IMR-90 (cell line): ENCODE results near the gene KRTAP10-5. TPM values are rescaled to one million over a fixed set of nuclear protein-coding genes. Genes with fewer than 3 reads are reported as not detected.

Source experiments
- ATAC-seq: fragments of 200-7000 bp; cut with Tn5 transposase; 2 replicates; pipeline ENCODE4 v1.9.1; 2020; ENCODE audit warnings: low read depth, mild to moderate bottlenecking, moderate library complexity
- BruUV-seq: library from RNA; stranded (reverse); fragments of 400-500 nt; replicated peaks from 2 replicates; lab custom pipeline; 2021; lab: Mats Ljungman, UMichigan
- CTCF ChIA-PET: fragments of 300-600 bp; formaldehyde crosslinking; extraction: SDS; loops from one replicate; lab custom pipeline; 2021; ENCODE audit warnings: antibody characterized with exemption; lab: Yijun Ruan, JAX
- POLR2A ChIA-PET: fragments of 300-600 bp; sonication (Branson Sonifier 250); formaldehyde crosslinking; loops from one replicate; lab custom pipeline; 2022; ENCODE audit warnings: antibody characterized with exemption; ENCODE audit not compliant: unreplicated experiment; lab: Charles Lee
- DNase-seq: peaks from one replicate; pipeline ENCODE4 v3.0.0; 2013
- H2AFZ ChIP-seq: replicated peaks from 2 replicates; pipeline ENCODE3; 2013; ENCODE audit warnings: low read length, mild to moderate bottlenecking; ENCODE audit not compliant: poor library complexity
- H2AK5ac ChIP-seq: 2 replicates; pipeline ENCODE4 v1.6.1; 2013; ENCODE audit warnings: low read depth, low read length, inconsistent platforms
- H2AK9ac ChIP-seq: replicated peaks from 2 replicates; pipeline ENCODE3; 2013; ENCODE audit warnings: mild to moderate bottlenecking, low read depth, low read length, moderate library complexity; ENCODE audit not compliant: poor library complexity
- H2BK120ac ChIP-seq: 2 replicates; pipeline ENCODE4 v1.6.1; 2013; ENCODE audit warnings: low read depth, low read length, inconsistent platforms
- H2BK15ac ChIP-seq: 3 replicates; pipeline ENCODE4 v1.6.1; 2013; ENCODE audit warnings: low read depth, low read length, inconsistent platforms
- H2BK20ac ChIP-seq: 2 replicates; pipeline ENCODE4 v1.6.1; 2013; ENCODE audit warnings: low read depth, mild to moderate bottlenecking, inconsistent platforms, low read length, moderate library complexity
- H2BK5ac ChIP-seq: 2 replicates; pipeline ENCODE4 v1.6.1; 2013; ENCODE audit warnings: mild to moderate bottlenecking, low read depth, low read length, inconsistent platforms; ENCODE audit not compliant: poor library complexity, severe bottlenecking
- H3K14ac ChIP-seq: replicated peaks from 2 replicates; pipeline ENCODE4 v1.6.1; 2013; ENCODE audit warnings: low read depth, low read length, inconsistent platforms
- H3K18ac ChIP-seq: 2 replicates; pipeline ENCODE4 v1.6.1; 2013; ENCODE audit warnings: low read depth, low read length, control low read depth
- H3K23ac ChIP-seq: 2 replicates; pipeline ENCODE4 v1.6.1; 2013; ENCODE audit warnings: low read depth, low read length, inconsistent platforms
- H3K27ac ChIP-seq: 2 replicates; pipeline ENCODE4 v1.5.1; 2013; ENCODE audit warnings: mild to moderate bottlenecking, control low read depth, low read length; ENCODE audit not compliant: insufficient read depth
- H3K27me3 ChIP-seq: 2 replicates; pipeline ENCODE4 v1.6.1; 2013; ENCODE audit warnings: low read length; ENCODE audit not compliant: control insufficient read depth, insufficient read depth
- H3K36me3 ChIP-seq: 2 replicates; pipeline ENCODE4 v1.6.1; 2013; ENCODE audit warnings: low read length, mixed read lengths; ENCODE audit not compliant: control insufficient read depth, insufficient read depth
- H3K4ac ChIP-seq: 2 replicates; pipeline ENCODE4 v1.6.1; 2013; ENCODE audit warnings: low read depth, low read length, inconsistent platforms
- H3K4me1 ChIP-seq: 2 replicates; pipeline ENCODE4 v1.6.1; 2013; ENCODE audit warnings: low read length, mixed read lengths; ENCODE audit not compliant: control insufficient read depth, insufficient read depth
- H3K4me2 ChIP-seq: 2 replicates; pipeline ENCODE4 v1.6.1; 2013; ENCODE audit warnings: low read depth, mild to moderate bottlenecking, control low read depth, low read length, moderate library complexity
- H3K4me3 ChIP-seq: 2 replicates; pipeline ENCODE4 v1.5.1; 2013; ENCODE audit warnings: low read depth, mild to moderate bottlenecking, control low read depth, low read length, moderate library complexity; ENCODE audit not compliant: insufficient read depth
- H3K56ac ChIP-seq: 2 replicates; pipeline ENCODE4 v1.6.1; 2013; ENCODE audit warnings: low read length, inconsistent platforms; ENCODE audit not compliant: insufficient read depth; ENCODE audit errors: extremely low read depth
- H3K79me1 ChIP-seq, 2 experiments: 2 replicates each; pipeline ENCODE4 v1.6.1; 2013; ENCODE audit warnings: low read length in 2 of 2, inconsistent platforms in 1 of 2, low read depth in 1 of 2
- H3K9ac ChIP-seq: 2 replicates; pipeline ENCODE4 v1.6.1; 2013; ENCODE audit warnings: low read depth, low read length, control low read depth
- H3K9me1 ChIP-seq: 2 replicates; pipeline ENCODE4 v1.6.1; 2013; ENCODE audit warnings: low read length, inconsistent platforms; ENCODE audit not compliant: insufficient read depth
- H3K9me3 ChIP-seq: 2 replicates; pipeline ENCODE4 v1.6.1; 2013; ENCODE audit warnings: low read length; ENCODE audit not compliant: control insufficient read depth, insufficient read depth
- H4K20me1 ChIP-seq: 2 replicates; pipeline ENCODE4 v1.6.1; 2013; ENCODE audit warnings: low read length, inconsistent platforms; ENCODE audit not compliant: insufficient read depth
- H4K5ac ChIP-seq: 2 replicates; pipeline ENCODE4 v1.6.1; 2013; ENCODE audit warnings: mild to moderate bottlenecking, low read depth, low read length, control low read depth
- H4K8ac ChIP-seq, 2 experiments: 2 replicates each; pipeline ENCODE4 v1.6.1; 2013; ENCODE audit warnings: low read depth in 2 of 2, low read length in 2 of 2, control low read depth in 1 of 2, inconsistent platforms in 1 of 2
- H4K91ac ChIP-seq: 2 replicates; pipeline ENCODE4 v1.6.1; 2013; ENCODE audit warnings: low read depth, low read length, inconsistent platforms; ENCODE audit not compliant: insufficient read depth
- CHD1 ChIP-seq: IDR thresholded peaks from 2 replicates; pipeline ENCODE4 v1.6.1; 2012; ENCODE audit warnings: low read depth, low read length, improper control_type of control experiment
- FOS ChIP-seq: fragments of 150-350 bp; IDR thresholded peaks from 2 replicates; pipeline ENCODE4 v1.6.1; 2016; ENCODE audit warnings: low read depth, low read length
- MXI1 ChIP-seq: IDR thresholded peaks from 2 replicates; pipeline ENCODE4 v1.6.1; 2012; ENCODE audit warnings: low read depth, mild to moderate bottlenecking, low read length, moderate library complexity, borderline replicate concordance
- NFE2L2 ChIP-seq: fragments of 150-350 bp; IDR thresholded peaks from 2 replicates; pipeline ENCODE4 v1.6.1; 2016; ENCODE audit warnings: low read depth, mild to moderate bottlenecking, low read length
- RCOR1 ChIP-seq: IDR thresholded peaks from 2 replicates; pipeline ENCODE4 v1.6.1; 2012; ENCODE audit warnings: mild to moderate bottlenecking, low read length, improper control_type of control experiment; ENCODE audit not compliant: insufficient replicate concordance
- WGBS, 2 experiments: methylation state at CpG; one replicate each; pipeline versions ENCODE4 v1.1.5 to v1.1.7; 2013; ENCODE audit warnings: missing lambda C conversion rate in 2 of 2; ENCODE audit not compliant: insufficient read length in 1 of 2; ENCODE audit errors: extremely low coverage in 2 of 2; 5-methylcytosine and 5-hydroxymethylcytosine counted together
- dilution Hi-C: fragments of 300-500 bp; cut with HindIII; formaldehyde crosslinking; loops from one replicate; pipeline ENCODE4 v1.14.3; 2018; ENCODE audit warnings: low sequenced_read_pairs; ENCODE audit not compliant: unreplicated experiment
- in situ Hi-C: fragments of 300-500 bp; cut with MboI; formaldehyde crosslinking; loops from 3 replicates; pipeline ENCODE4 v1.14.3; 2019; ENCODE audit warnings: low sequenced_read_pairs, inconsistent platforms, mixed read lengths
- intact Hi-C: fragments of 100-400 bp; cut with micrococcal nuclease; formaldehyde crosslinking; loops from 2 replicates; pipeline ENCODE4 v1.10.0; 2022
- polyA plus RNA-seq, 3 experiments: library from polyadenylated mRNA; depleted of rRNA; stranded (reverse); fragments of >200 nt; gene quantifications; 2 replicates each; pipeline ENCODE4 v1.2.3, GENCODE V29; 2012; ENCODE audit warnings: low replicate concordance in 1 of 3
- total RNA-seq: library from RNA; depleted of rRNA; stranded (reverse); fragments of >200 nt; gene quantifications from 2 replicates; pipeline ENCODE4 v1.2.3, GENCODE V29; 2012

The KRTAP10-5 gene
- total and polyA plus RNA-seq, 2 of the 4 experiments (the other 2 are of a cell fraction) = not detected

DNA sequence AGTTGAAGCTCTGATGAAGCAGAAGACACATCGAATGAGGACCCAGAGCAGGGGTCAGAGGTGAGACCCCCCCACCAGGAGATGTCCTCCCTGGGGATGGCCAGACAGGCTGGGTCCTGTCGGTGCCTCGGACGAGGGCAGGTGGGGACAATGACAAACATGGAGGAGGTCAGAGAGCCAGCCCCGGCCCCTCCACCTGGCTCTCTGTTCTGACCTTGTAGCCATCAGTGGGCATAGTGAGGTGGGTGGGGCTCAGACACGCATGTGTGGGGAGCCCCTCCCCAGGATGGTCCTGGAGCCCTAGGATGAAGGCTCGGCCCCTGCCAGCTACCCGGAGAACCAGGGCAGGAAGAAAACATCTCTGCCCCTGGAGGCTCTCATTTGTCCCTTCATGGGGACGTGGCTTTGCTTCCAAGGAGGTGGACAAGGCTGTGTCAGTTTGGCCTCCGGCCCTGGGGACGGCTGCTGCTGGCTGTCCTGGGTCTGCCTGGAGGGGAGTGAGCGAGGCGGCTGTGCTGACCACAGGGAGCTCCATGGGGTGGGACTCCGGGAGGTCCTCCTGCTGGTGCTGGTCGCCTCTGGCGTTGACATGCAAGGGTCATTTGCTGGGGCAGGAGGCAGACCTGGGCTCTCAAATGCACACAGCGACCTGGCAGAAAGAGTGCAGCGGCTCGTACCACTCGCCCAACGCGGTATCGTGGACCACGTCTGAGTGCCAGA, 9.3 kb upstream of the KRTAP10-5 start:
- H3K4me2 ChIP-seq = no peak overlapping the region
- H3K79me1 ChIP-seq = no peaks in the 10 kb centered on the region
- no peak overlapping the region for H3K23ac ChIP-seq
- no peak overlapping the region for H4K91ac ChIP-seq
- H3K27me3 ChIP-seq = peaks cover 5% of the 10 kb centered on the region; the same call in 1 of the 2 replicates
- BruUV-seq = no TSS peak
- H2BK120ac ChIP-seq = no peak overlapping the region
- TF ChIP-seq NFE2L2 (no peak), CHD1 (no peak), MXI1 (no peak), RCOR1 (no peak), FOS (no peak)
- no peak overlapping the region for H3K9ac ChIP-seq
- no peaks in the 10 kb centered on the region for H3K36me3 ChIP-seq
- WGBS, 2 experiments = 61% methylated on average over 11 of the region's 24 CpGs; no CpG with 5 or more reads in 1 of the 2 experiments
- POLR2A ChIA-PET = no interaction called here
- no peaks in the 10 kb centered on the region for H4K20me1 ChIP-seq
- no peak overlapping the region for H2BK20ac ChIP-seq
- H4K5ac ChIP-seq = no peak overlapping the region
- DNase-seq (no peak), ATAC-seq (no peak)
- H3K27ac ChIP-seq = no peak overlapping the region
- intact Hi-C loops (no loop called here), in situ Hi-C loops (no loop called here), dilution Hi-C loops (no loop called here)
- H3K9me3 ChIP-seq = no peaks in the 10 kb centered on the region; the same call in 1 of the 2 replicates
- H4K8ac ChIP-seq = no peak overlapping the region
- H3K18ac ChIP-seq = no peak overlapping the region
- no peaks in the 10 kb centered on the region for H3K4me1 ChIP-seq
- H3K9me1 ChIP-seq = no peaks in the 10 kb centered on the region
- no peak overlapping the region for H3K56ac ChIP-seq
- no peak overlapping the region for H2AFZ ChIP-seq
- no peak overlapping the region for H3K4me3 ChIP-seq
- CTCF ChIA-PET = interaction anchor here (0.6 kb wide), 1 partner anchor 570 kb away, joined by 3 read pairs; no protein-coding TSS in a partner anchor
- H3K14ac ChIP-seq = no peak overlapping the region
- H3K4ac ChIP-seq = no peak overlapping the region
- no peak overlapping the region for H2BK5ac ChIP-seq
- H2AK5ac ChIP-seq = no peak overlapping the region
- H2AK9ac ChIP-seq = no peak overlapping the region
- no peak overlapping the region for H2BK15ac ChIP-seq
